Stomach (tissue), 4 donors: Measurements from ENCODE around the gene PKD2L2.

Experiments used
- CTCF ChIP-seq, 7 experiments: fragments of 450-650 bp in 4 of 7; fragments of 200-600 bp in 3 of 7; sonication (generic) in 3 of 7; IDR thresholded peaks; one replicate each; pipeline ENCODE4 v1.5.1; 2016 to 2019; ENCODE audit warnings: antibody characterized with exemption in 7 of 7, control low read depth in 2 of 7, mild to moderate bottlenecking in 1 of 7
- EP300 ChIP-seq: sonication (generic); formaldehyde crosslinking; IDR thresholded peaks from one replicate; pipeline ENCODE4 v1.6.1; 2017; ENCODE audit warnings: antibody characterized with exemption

- TF ChIP-seq CTCF (IDR thresholded peaks at IDR 0.05): no peak
- no peak for TF ChIP-seq EP300
These were observed 10.2 kb downstream of the PKD2L2 start for GRCh38 chr5:137899493-137899892.
